ENCODE measurements around the gene ODC1. TPM values are rescaled to one million over a fixed set of nuclear protein-coding genes. Genes with fewer than 3 reads are reported as not detected.
"Not testable (repeated sequence)": the region's sequence is repeated elsewhere in the genome, so short reads cannot be mapped to it uniquely, and the experiment has no call there.

Gene ODC1
- total RNA-seq, 4 donors from 2014 or later = 36.2 to 75.2 (median 43.2) TPM

DNA sequence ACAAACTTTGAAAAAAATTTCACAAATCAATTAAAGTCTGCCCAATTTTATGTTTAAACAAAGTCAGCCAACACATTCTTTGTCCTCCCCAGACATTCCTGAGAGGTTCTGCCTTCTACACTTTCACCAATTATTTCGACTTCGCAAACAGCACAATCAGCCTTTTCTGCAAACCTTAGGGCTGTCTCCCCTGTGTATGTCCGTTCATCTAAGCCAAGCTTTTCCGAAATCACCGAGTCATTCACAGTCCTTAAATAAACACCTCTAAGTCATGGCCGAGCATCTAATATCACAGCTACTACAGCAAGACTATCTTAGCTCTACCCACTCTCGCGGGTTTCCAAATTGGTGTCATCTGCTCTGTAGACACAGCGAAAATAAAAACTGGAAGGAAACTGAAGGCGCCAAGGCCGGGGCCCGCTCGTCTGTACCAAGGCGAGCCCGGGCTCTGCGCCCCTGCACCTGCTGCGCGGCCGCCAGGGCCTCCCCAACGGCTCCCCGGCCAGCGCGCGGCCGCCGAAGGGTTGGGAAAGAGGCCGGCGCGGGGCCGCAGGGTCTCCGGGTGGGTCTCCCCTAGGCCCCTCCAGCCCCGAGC is 730 bp downstream of the ODC1 start:
- TF ChIP-seq CTCF (IDR thresholded peaks at IDR 0.05) = peak in 4 of 5 experiments; percentile 24 to 48 (median 34)
- TF ChIP-seq POLR2AphosphoS5 (IDR thresholded peaks at IDR 0.05) = no peak
- Histone ChIP-seq H3K27me3 (no peaks in the 10 kb centered on the region), H3K27ac (peak overlapping the region; percentile 96 to 98 (median 97)), H3K4me3 (peak overlapping the region; percentile 54 to 83 (median 73)), H3K9me3 (no peaks in the 10 kb centered on the region), H3K36me3 (peaks cover 0 to 17% (median 8%) of the 10 kb centered on the region in 4 donors), H3K4me1 (peaks cover 14 to 55% (median 36%) of the 10 kb centered on the region in 4 donors)
- intact Hi-C loops (cut with DNase I; ENCODE audit: low total_unique reads) = no loop called here
- in situ Hi-C loops (cut with MboI; ENCODE audit: low pct_ligation_motif_present in 1 of 4, low pct_unique_long_range_greater_than_20kb in 1 of 4, low sequenced_read_pairs in 3 of 4) = loop anchor here in 1 of 4 donors (25.0 kb wide), 1 partner anchor 610 kb away; the partner anchor contains the start of gene TAF1B
- peak; percentile 58 for DNase-seq
- 3 to 21% methylated on average over 6 to 30 of the region's 32 CpGs for WGBS, 2 donors (ENCODE audit: low coverage in 1 of 2)

DNA sequence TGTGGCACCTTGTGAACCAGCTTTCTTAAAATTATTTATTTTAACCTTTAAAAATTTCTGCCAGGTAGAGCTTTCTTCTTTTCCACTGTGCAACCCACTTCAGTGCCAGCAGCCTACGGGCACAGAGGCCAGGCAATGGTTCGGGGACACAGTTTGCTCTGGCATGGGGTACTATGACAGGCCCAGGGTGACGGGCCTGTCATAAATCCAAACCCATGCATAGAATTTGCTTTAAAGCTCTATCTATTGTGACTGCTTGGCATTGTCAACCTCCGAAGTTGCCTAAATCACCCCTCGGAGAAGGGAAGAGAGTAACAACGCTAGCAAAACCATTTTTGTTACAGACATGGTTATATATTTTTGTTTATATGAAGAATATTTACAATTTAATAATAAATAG is 1.5 kb downstream of the ODC1 start:
- Histone ChIP-seq H3K27ac (peak overlapping the region; percentile 96 to 98 (median 97)), H3K9me3 (no peaks in the 10 kb centered on the region), H3K4me3 (peak overlapping the region in 3 of 4 donors; percentile 71 to 83 (median 75)), H3K4me1 (peaks cover 14 to 47% (median 29%) of the 10 kb centered on the region in 4 donors), H3K36me3 (peaks cover 0 to 24% (median 11%) of the 10 kb centered on the region in 4 donors), H3K27me3 (no peaks in the 10 kb centered on the region)
- in situ Hi-C loops (cut with MboI; ENCODE audit: low pct_ligation_motif_present in 1 of 4, low pct_unique_long_range_greater_than_20kb in 1 of 4, low sequenced_read_pairs in 3 of 4) (loop anchor here in 1 of 4 donors (25.0 kb wide), 1 partner anchor 609 kb away; the partner anchor contains the start of gene TAF1B), intact Hi-C loops (cut with DNase I; ENCODE audit: low total_unique reads) (no loop called here)
- no peak for DNase-seq
- 58 to 72% methylated on average over 4 to 6 of the region's 6 CpGs for WGBS, 2 donors (ENCODE audit: low coverage in 1 of 2)
- TF ChIP-seq EP300 (IDR thresholded peaks at IDR 0.05; ENCODE audit: low read depth) = no peak
- no peak for TF ChIP-seq POLR2AphosphoS5 (IDR thresholded peaks at IDR 0.05)
- no peak for TF ChIP-seq POLR2A (IDR thresholded peaks at IDR 0.05)
- TF ChIP-seq CTCF (IDR thresholded peaks at IDR 0.05) = no peak

GRCh38 chr2:10444463-10444862 is 3.7 kb downstream of the ODC1 start:
- WGBS, 2 donors (ENCODE audit: low coverage in 1 of 2) = 74 to 80% methylated on average over 1 to 5 of the region's 5 CpGs
- TF ChIP-seq POLR2A (IDR thresholded peaks at IDR 0.05) (no peak), CTCF (IDR thresholded peaks at IDR 0.05) (no peak), EP300 (IDR thresholded peaks at IDR 0.05; ENCODE audit: low read depth) (no peak), POLR2AphosphoS5 (IDR thresholded peaks at IDR 0.05) (no peak)
- Histone ChIP-seq H3K27ac (no peak overlapping the region), H3K36me3 (peaks cover 0 to 38% (median 17%) of the 10 kb centered on the region in 4 donors), H3K4me3 (no peak overlapping the region), H3K27me3 (no peaks in the 10 kb centered on the region), H3K9me3 (no peaks in the 10 kb centered on the region), H3K4me1 (peaks cover 14 to 34% (median 23%) of the 10 kb centered on the region in 4 donors)
- in situ Hi-C loops (cut with MboI; ENCODE audit: low pct_ligation_motif_present in 1 of 4, low pct_unique_long_range_greater_than_20kb in 1 of 4, low sequenced_read_pairs in 3 of 4) = loop anchor here in 1 of 4 donors (25.0 kb wide), 1 partner anchor 607 kb away; the partner anchor contains the start of gene TAF1B
- DNase-seq = no peak
- intact Hi-C loops (cut with DNase I; ENCODE audit: low total_unique reads) = no loop called here

GRCh38 chr2:10442469-10443126 is 5.5 kb downstream of the ODC1 start:
- H3K27me3 ChIP-seq; H3K27ac ChIP-seq; H3K4me3 ChIP-seq; DNase-seq; H3K9me3 ChIP-seq; intact Hi-C loops (cut with DNase I; ENCODE audit: low total_unique reads): not testable (repeated sequence)
- Histone ChIP-seq H3K4me1 (peaks cover 12 to 23% (median 14%) of the 10 kb centered on the region in 4 donors), H3K36me3 (peaks cover 0 to 38% (median 17%) of the 10 kb centered on the region in 4 donors)
- in situ Hi-C loops (cut with MboI; ENCODE audit: low pct_ligation_motif_present in 1 of 4, low pct_unique_long_range_greater_than_20kb in 1 of 4, low sequenced_read_pairs in 3 of 4) = loop anchor here in 1 of 4 donors (25.0 kb wide), 1 partner anchor 605 kb away; the partner anchor contains the start of gene TAF1B
- 80 to 94% methylated on average over 1 to 2 of the region's 2 CpGs for WGBS, 2 donors (ENCODE audit: low coverage in 1 of 2)
